ENCODE results near the gene PMAIP1. TPM values are rescaled to one million over a fixed set of nuclear protein-coding genes. Genes with fewer than 3 reads are reported as not detected.

Gene PMAIP1
- polyA plus RNA-seq, 1 of the 3 experiments (the other 2 are of a cell fraction) = 76.9 TPM

DNA sequence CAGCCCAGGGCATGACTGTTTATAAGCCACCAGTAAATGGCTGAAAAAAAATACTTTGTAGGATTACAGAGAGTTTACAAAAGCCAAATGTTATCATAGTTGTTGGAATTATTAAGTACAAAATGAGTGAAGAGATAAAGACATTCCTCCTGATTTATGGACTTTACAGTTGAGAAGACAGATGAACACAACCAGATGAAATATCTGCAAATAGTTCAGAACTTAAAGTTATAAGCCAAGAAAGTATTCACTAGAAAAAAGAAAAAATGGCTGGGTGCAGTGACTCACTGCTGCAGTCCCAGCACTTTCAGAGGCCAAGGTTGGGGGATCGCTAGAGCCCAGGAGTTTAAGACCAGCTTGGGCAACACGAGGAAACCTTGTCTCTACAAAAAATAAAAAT lies 11.2 kb downstream of the PMAIP1 start (continued):
- TF ChIP-seq USF1 (IDR thresholded peaks at IDR 0.05; ENCODE audit: borderline replicate concordance, low read depth) = no peak
- TF ChIP-seq CHD2 (IDR thresholded peaks at IDR 0.05; ENCODE audit: low read length, partially characterized antibody) = no peak
- 0 out of 2 replicates have a peak, but pooled peaks have one; percentile 11 for TF ChIP-seq MAX (IDR thresholded peaks at IDR 0.05; ENCODE audit: low read depth)
- TF ChIP-seq RAD21 (IDR thresholded peaks at IDR 0.05; ENCODE audit: low read length) = no peak
- TF ChIP-seq MEF2A (IDR thresholded peaks at IDR 0.05; ENCODE audit: borderline replicate concordance, low read depth) = no peak
- no peak for TF ChIP-seq RCOR1 (IDR thresholded peaks at IDR 0.05; ENCODE audit: low read length)
- peak; percentile 67 for TF ChIP-seq JUND (IDR thresholded peaks at IDR 0.05)
- peak; percentile 23; the same call in 1 of the 2 replicates for TF ChIP-seq POLR2AphosphoS5 (IDR thresholded peaks at IDR 0.05; ENCODE audit: low read depth, low read length)
- no peak for TF ChIP-seq NRF1 (IDR thresholded peaks at IDR 0.05; ENCODE audit: low read depth, low read length)
- peak; percentile 60; the same call in 1 of the 2 replicates for TF ChIP-seq YY1 (IDR thresholded peaks at IDR 0.05; ENCODE audit: low read depth)
- no peak for TF ChIP-seq TEAD4 (IDR thresholded peaks at IDR 0.05; ENCODE audit: borderline replicate concordance, insufficient read depth)
- no peak for TF ChIP-seq GATA2 (CRISPR knock-in tag; IDR thresholded peaks at IDR 0.05)
- peak; percentile 92 for TF ChIP-seq PBX3 (IDR thresholded peaks at IDR 0.05)
- no peak for TF ChIP-seq FOXM1 (IDR thresholded peaks at IDR 0.05; ENCODE audit: low read depth)
- TF ChIP-seq REST (IDR thresholded peaks at IDR 0.05; ENCODE audit: low read depth, low read length) = no peak
- TF ChIP-seq TAF1 (IDR thresholded peaks at IDR 0.05; ENCODE audit: borderline replicate concordance, low read depth, low read length) = no peak
- TF ChIP-seq RFX5 (IDR thresholded peaks at IDR 0.05; ENCODE audit: low read length) = no peak
- TF ChIP-seq, protein P1, sequence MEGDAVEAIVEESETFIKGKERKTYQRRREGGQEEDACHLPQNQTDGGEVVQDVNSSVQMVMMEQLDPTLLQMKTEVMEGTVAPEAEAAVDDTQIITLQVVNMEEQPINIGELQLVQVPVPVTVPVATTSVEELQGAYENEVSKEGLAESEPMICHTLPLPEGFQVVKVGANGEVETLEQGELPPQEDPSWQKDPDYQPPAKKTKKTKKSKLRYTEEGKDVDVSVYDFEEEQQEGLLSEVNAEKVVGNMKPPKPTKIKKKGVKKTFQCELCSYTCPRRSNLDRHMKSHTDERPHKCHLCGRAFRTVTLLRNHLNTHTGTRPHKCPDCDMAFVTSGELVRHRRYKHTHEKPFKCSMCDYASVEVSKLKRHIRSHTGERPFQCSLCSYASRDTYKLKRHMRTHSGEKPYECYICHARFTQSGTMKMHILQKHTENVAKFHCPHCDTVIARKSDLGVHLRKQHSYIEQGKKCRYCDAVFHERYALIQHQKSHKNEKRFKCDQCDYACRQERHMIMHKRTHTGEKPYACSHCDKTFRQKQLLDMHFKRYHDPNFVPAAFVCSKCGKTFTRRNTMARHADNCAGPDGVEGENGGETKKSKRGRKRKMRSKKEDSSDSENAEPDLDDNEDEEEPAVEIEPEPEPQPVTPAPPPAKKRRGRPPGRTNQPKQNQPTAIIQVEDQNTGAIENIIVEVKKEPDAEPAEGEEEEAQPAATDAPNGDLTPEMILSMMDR (IDR thresholded peaks at IDR 0.05) = no peak
- no peak for TF ChIP-seq SMC3 (IDR thresholded peaks at IDR 0.05; ENCODE audit: low read depth, low read length)
- TF ChIP-seq NFIC (IDR thresholded peaks at IDR 0.05; ENCODE audit: borderline replicate concordance) = no peak
- TF ChIP-seq ELF1 (IDR thresholded peaks at IDR 0.05) = no peak
- no peak for TF ChIP-seq USF2 (IDR thresholded peaks at IDR 0.05; ENCODE audit: borderline replicate concordance, low read depth, low read length)
- peak; percentile 83 for TF ChIP-seq TCF12 (IDR thresholded peaks at IDR 0.05)
- peak; percentile 51; the same call in 1 of the 2 replicates for TF ChIP-seq FOSL2 (IDR thresholded peaks at IDR 0.05; ENCODE audit: borderline replicate concordance, low read depth)
- no peak for TF ChIP-seq MXI1 (IDR thresholded peaks at IDR 0.05; ENCODE audit: low read depth, low read length)
